DND-41 (cell line): ENCODE results near the gene LSG1.

Experiments used
- CTCF ChIP-seq: IDR thresholded peaks from 2 replicates; pipeline ENCODE4 v1.5.1; 2012; ENCODE audit warnings: borderline replicate concordance, low read length, moderate library complexity, mild to moderate bottlenecking; ENCODE audit not compliant: poor library complexity, severe bottlenecking; ENCODE audit errors: extremely low read depth
- EZH2 ChIP-seq: IDR thresholded peaks from 3 replicates; pipeline ENCODE4 v1.6.1; 2012; ENCODE audit warnings: borderline replicate concordance, low read depth, mild to moderate bottlenecking, moderate library complexity, low read length, inconsistent platforms; ENCODE audit not compliant: severe bottlenecking

- TF ChIP-seq CTCF = no peak
- TF ChIP-seq EZH2 = no peak
Measured at GRCh38 chr3:194606941-194607340, 65.0 kb downstream of the LSG1 start.
